Measurements from ENCODE around the gene RSPH6A. TPM values are rescaled to one million over a fixed set of nuclear protein-coding genes. Genes with fewer than 3 reads are reported as not detected.

Gene RSPH6A
- total and polyA plus RNA-seq, 2 of the 13 experiments (the other 11 are each of a cell fraction or from before 2014, with no cell fraction given): 0.07 TPM; not detected in 1

DNA sequence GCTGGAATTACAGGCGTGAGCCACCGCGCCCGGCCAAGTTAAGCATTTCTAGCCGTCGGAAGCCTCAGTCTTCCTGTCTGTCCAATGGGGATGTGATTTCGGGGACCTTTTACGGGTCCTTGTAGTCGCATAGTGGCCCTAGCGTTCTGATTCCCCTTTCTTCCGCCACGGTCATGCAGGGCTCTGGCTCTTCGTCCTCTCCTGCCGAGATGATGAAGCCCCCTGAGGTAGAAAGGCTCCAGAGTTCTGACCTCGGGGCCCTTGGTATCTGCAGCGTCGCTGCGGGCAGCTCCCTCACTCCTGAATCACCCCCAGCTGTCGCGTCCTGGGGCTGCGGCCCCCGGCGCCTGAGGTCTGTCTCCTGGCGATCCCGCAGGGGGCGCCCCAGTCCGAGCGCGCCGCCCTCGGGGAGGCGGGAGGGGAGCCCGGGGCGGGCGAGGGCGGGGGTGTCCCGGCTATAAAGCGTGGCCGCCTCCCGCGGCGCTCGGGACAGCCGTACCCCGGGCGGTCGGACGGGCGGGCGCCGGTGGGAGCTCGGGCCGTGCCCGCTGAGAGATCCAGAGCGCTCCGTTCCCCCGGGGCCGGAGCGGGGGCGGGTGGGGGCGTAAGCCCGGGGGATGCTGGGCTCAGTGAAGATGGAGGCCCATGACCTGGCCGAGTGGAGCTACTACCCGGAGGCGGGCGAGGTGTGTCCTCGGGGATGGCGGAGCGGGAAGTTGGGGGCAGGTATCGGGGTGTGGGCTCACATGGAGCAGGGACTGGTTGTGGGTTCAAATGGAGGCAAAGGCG lies 48.9 kb upstream of the RSPH6A start, which contains the start of gene FOXA3 (continued):
- TF ChIP-seq, protein P1, sequence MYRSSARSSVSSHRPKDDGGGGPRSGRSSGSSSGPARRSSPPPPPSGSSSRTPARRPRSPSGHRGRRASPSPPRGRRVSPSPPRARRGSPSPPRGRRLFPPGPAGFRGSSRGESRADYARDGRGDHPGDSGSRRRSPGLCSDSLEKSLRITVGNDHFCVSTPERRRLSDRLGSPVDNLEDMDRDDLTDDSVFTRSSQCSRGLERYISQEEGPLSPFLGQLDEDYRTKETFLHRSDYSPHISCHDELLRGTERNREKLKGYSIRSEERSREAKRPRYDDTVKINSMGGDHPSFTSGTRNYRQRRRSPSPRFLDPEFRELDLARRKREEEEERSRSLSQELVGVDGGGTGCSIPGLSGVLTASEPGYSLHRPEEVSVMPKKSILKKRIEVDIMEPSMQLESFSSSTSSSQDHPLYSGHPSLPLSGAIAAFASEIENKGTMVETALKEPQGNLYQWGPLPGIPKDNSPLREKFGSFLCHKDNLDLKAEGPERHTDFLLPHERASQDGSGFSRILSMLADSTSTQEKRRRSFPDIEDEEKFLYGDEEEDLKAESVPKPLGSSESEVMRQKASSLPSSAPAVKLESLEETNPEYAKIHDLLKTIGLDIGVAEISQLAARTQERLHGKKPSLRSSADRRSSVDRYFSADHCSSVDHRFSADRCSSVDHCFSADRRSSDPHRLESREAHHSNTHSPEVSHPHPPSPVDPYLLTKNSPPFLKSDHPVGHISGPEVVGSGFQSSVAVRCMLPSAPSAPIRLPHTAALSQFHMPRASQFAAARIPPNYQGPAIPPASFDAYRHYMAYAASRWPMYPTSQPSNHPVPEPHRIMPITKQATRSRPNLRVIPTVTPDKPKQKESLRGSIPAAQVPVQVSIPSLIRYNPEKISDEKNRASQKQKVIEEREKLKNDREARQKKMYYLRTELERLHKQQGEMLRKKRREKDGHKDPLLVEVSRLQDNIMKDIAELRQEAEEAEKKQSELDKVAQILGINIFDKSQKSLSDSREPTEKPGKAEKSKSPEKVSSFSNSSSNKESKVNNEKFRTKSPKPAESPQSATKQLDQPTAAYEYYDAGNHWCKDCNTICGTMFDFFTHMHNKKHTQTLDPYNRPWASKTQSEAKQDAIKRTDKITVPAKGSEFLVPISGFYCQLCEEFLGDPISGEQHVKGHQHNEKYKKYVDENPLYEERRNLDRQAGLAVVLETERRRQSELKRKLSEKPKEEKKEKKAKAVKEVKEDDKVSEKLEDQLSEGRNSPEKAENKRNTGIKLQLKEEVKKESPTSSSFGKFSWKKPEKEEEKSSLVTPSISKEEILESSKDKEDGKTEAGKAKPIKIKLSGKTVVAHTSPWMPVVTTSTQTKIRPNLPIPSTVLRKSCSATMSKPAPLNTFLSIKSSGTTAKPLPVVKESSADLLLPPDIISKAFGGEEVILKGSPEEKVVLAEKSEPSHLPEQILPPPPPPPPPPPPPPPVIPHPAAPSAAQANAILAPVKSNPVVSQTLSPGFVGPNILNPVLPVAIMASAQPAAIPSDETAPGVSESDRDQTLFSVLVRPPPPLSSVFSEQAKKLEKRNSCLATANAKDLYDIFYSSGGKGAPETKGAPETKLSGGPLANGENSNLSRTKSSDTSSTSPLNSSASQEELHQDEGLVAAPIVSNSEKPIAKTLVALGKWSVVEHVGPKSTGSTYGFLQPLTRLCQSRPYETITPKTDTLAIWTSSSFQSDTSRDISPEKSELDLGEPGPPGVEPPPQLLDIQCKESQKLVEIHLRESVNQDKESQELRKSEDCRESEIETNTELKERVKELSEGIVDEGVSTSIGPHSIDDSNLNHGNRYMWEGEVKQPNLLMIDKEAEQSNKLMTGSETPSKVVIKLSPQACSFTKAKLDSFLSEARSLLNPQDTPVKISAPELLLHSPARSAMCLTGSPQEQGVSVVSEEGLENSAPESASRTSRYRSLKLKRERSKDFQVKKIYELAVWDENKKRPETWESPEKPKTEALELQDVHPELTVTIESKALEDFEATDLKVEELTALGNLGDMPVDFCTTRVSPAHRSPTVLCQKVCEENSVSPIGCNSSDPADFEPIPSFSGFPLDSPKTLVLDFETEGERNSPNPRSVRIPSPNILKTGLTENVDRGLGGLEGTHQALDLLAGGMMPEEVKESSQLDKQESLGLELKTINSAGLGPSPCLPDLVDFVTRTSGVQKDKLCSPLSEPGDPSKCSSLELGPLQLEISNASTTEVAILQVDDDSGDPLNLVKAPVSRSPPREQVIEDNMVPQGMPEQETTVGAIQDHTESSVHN (CRISPR knock-in tag; IDR thresholded peaks at IDR 0.05): no peak
- TF ChIP-seq, protein P2, sequence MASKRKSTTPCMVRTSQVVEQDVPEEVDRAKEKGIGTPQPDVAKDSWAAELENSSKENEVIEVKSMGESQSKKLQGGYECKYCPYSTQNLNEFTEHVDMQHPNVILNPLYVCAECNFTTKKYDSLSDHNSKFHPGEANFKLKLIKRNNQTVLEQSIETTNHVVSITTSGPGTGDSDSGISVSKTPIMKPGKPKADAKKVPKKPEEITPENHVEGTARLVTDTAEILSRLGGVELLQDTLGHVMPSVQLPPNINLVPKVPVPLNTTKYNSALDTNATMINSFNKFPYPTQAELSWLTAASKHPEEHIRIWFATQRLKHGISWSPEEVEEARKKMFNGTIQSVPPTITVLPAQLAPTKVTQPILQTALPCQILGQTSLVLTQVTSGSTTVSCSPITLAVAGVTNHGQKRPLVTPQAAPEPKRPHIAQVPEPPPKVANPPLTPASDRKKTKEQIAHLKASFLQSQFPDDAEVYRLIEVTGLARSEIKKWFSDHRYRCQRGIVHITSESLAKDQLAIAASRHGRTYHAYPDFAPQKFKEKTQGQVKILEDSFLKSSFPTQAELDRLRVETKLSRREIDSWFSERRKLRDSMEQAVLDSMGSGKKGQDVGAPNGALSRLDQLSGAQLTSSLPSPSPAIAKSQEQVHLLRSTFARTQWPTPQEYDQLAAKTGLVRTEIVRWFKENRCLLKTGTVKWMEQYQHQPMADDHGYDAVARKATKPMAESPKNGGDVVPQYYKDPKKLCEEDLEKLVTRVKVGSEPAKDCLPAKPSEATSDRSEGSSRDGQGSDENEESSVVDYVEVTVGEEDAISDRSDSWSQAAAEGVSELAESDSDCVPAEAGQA (IDR thresholded peaks at IDR 0.05; ENCODE audit: low read depth): no peak
- TF ChIP-seq, protein P2 (CRISPR knock-in tag; IDR thresholded peaks at IDR 0.05; ENCODE audit: borderline replicate concordance): 0 out of 2 replicates have a peak, but pooled peaks have one; percentile 46
- TF ChIP-seq DMAP1 (CRISPR knock-in tag; IDR thresholded peaks at IDR 0.05) (no peak), PAWR (CRISPR knock-in tag; IDR thresholded peaks at IDR 0.05; ENCODE audit: borderline replicate concordance) (no peak), MYNN (CRISPR knock-in tag; IDR thresholded peaks at IDR 0.05; ENCODE audit: low read depth) (no peak), U2AF1 (optimal IDR thresholded peaks at IDR 0.05; ENCODE audit: low read depth, low read length) (no peak), ZNF556 (CRISPR knock-in tag; IDR thresholded peaks at IDR 0.05; ENCODE audit: borderline replicate concordance) (no peak), JUNB (CRISPR knock-in tag; IDR thresholded peaks at IDR 0.05; ENCODE audit: borderline replicate concordance) (no peak)
- TF ChIP-seq, protein P3, sequence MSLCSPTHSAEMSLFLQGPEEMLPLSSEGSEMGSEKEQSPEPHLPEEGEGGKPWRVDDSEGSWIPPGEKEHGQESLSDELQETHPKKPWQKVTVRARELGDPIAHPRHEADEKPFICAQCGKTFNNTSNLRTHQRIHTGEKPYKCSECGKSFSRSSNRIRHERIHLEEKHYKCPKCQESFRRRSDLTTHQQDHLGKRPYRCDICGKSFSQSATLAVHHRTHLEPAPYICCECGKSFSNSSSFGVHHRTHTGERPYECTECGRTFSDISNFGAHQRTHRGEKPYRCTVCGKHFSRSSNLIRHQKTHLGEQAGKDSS (CRISPR knock-in tag; IDR thresholded peaks at IDR 0.05; ENCODE audit: borderline replicate concordance, low read depth): no peak
- TF ChIP-seq, protein P4, sequence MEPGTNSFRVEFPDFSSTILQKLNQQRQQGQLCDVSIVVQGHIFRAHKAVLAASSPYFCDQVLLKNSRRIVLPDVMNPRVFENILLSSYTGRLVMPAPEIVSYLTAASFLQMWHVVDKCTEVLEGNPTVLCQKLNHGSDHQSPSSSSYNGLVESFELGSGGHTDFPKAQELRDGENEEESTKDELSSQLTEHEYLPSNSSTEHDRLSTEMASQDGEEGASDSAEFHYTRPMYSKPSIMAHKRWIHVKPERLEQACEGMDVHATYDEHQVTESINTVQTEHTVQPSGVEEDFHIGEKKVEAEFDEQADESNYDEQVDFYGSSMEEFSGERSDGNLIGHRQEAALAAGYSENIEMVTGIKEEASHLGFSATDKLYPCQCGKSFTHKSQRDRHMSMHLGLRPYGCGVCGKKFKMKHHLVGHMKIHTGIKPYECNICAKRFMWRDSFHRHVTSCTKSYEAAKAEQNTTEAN (CRISPR knock-in tag; conservative IDR thresholded peaks at IDR 0.05): no peak

Data from HepG2 (cell line).